HG03135 (cell line): Measurements from ENCODE around the gene IZUMO4.
"Not testable (repeated sequence)": the region's sequence is repeated elsewhere in the genome, so short reads cannot be mapped to it uniquely, and the experiment has no call there.

ENCODE experiments used
- ATAC-seq: cut with Tn5 transposase; IDR thresholded peaks from one replicate; pipeline ENCODE4 v1.9.1; 2021; ENCODE audit warnings: mild to moderate bottlenecking, moderate library complexity; ENCODE audit not compliant: unreplicated experiment

Gene IZUMO4

GRCh38 chr19:2122251-2122650 lies 25.5 kb downstream of the IZUMO4 start:
- ATAC-seq = no peak

DNA sequence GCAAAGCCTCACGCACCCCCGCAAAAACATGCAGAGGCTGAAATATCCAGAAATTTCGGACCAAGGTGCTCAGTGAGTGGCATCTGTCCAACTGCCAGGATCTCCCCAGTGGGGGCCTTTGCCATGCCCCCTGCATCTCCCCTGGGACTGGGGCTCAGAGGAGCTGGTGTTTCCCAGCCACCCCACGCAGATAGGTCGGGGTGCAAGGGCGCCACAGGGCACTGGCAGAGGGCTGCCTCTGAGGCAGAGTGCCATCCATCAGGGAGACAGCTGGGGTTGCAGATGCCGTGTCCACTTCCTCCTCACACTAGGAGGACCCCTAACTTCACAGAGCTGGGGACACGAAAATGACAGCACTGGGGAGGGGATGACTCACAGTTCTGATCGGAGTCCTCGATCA lies 26.3 kb downstream of the IZUMO4 start:
- no peak for ATAC-seq

- no peak for ATAC-seq
Measured at GRCh38 chr19:2123682-2124387, 27.1 kb downstream of the IZUMO4 start.

- no peak for ATAC-seq
Measured at GRCh38 chr19:2126879-2127518, 30.3 kb downstream of the IZUMO4 start.

DNA sequence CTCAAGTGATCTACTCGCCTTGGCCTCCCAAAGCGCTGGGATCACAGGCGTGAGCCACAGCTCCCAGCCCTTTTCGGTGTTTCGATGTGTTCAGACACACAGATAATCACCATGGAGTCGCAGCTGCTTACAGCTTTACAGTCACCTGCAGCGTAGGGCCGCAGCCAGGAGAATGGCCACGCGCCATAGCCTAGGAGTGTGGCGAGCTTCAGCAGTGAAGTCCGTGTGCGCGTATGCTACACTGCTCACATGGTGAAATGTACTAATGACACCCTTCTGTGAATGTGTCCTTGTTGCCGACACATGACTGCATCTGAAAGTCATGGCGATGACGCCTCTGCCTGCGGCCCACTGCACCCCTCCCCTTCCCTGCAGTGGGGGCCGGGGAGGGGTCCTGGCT lies 31.0 kb downstream of the IZUMO4 start:
- ATAC-seq = no peak

GRCh38 chr19:2128252-2128651 lies 31.5 kb downstream of the IZUMO4 start:
- not testable (repeated sequence) for ATAC-seq

GRCh38 chr19:2129022-2129421 lies 32.3 kb downstream of the IZUMO4 start:
- ATAC-seq = no peak

DNA sequence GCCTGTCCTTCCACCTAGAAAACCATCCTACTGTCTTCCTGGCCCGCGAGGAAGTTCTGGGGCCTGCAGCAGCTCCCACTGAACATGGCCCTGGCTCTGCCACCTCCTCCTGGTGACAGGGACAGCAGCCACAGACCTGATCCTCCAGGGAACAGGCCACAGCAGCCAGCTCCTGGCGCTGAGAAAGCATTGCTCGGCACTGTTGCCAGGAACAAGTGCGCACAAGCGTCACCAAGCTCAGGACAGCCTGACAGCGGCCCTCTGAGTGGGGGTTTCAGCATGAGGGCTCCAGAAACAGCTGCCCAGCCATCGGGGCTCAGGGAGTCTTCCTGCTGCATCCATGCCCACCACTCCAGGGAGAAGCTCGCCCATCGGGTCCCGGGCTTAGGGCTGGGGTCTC lies 32.8 kb downstream of the IZUMO4 start:
- no peak for ATAC-seq

DNA sequence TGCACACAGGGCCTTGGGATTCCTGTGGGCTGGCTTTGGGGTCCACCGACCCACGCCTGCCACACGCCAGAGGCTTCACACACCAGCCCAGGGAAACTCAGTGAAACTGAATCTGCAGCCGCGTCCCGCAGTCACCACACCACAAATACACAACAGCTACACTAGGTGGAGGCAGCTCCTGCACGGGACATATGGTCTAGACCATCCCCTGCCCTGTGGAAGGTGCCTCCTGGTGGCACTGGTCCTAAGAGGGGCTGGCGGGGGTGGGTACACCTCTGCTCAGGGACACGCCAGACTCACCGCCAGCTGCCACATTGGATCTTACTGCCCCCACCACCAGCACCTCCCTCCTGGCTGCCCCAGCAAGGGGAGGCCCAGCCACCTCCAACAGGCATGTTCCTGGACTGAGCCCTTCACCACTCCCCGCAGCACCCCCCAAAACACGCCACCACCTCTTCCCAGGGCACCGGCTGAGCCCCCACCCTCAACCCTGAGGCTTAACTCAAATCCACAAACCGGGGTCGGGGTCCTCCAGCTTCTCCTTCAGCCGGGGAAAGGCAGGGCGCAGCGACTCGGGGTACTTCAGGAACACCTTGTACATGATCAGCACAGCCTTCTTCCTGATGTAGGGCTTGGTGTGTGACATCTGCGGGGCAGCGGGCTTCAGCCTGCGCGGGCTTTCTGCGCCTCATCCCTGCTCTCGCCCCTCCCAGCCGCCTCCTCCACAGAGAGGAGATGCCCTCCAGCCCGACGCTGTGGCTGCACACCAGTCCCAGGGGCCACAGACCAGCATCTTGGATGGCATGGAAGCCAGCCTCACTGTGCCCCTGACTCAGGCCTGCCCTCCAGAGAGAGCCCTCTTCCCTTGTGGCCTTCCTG lies 33.4 kb downstream of the IZUMO4 start:
- ATAC-seq = no peak

DNA sequence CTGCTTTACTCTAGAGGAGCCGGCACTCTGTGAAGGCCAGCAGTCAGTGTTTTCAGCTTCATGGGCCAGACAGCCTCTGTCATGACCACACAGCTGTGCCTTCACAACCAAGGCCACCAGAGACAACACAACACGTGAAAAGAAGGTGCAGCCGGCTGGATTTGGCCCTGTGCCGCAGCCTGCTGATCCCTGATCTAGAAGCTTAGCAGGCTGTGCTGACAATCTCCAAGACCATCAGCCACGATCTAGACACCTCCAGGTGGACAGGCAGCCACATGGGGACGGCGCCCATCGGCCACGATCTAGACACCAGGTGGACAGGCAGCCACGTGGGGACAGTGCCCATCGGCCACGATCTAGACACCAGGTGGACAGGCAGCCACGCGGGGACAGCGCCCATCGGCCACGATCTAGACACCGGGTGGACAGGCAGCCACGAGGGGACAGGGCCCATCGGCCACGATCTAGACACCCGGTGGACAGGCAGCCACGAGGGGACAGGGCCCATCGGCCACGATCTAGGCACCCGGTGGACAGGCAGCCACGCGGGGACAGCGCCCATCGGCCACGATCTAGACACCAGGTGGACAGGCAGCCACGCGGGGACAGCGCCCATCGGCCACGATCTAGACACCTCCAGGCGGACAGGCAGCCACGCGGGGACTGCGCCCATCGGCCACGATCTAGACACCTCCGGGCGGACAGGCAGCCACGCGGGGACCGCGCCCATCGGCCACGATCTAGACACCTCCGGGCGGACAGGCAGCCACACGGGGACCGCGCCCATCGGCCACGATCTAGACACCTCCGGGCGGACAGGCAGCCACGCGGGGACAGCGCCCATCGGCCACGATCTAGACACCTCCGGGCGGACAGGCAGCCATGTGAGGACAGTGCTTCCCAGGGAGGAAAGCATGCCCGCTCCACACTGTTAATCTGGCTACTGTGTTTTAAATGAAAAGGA lies 34.6 kb downstream of the IZUMO4 start:
- not testable (repeated sequence) for ATAC-seq

DNA sequence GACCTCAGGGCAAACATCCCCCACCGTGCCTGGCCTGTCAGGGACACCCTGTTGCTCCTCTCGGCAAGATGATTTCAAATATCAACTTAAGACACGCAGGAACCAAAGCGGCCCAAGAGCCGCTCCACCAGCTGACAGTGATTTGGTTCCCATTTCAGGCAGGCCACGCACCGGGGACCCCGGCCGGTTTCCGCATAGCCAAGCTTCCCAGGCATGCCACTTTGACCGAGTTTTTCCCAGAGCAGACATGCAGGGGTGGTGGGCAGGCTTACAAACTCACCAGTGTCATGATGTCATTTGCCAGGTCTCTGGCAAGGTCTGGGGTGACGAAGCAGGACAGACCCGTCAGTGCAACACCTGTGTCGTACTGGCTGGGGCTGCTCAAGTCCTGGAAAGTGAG lies 35.5 kb downstream of the IZUMO4 start:
- no peak for ATAC-seq

- ATAC-seq = no peak
Measured at GRCh38 chr19:2132731-2133490, 36.2 kb downstream of the IZUMO4 start.

- ATAC-seq = no peak
Measured at GRCh38 chr19:2135474-2136402, 39.0 kb downstream of the IZUMO4 start.

- no peak for ATAC-seq
Measured at GRCh38 chr19:2136796-2137195, 40.1 kb downstream of the IZUMO4 start.

GRCh38 chr19:2138061-2138728 lies 41.5 kb downstream of the IZUMO4 start:
- ATAC-seq = no peak

DNA sequence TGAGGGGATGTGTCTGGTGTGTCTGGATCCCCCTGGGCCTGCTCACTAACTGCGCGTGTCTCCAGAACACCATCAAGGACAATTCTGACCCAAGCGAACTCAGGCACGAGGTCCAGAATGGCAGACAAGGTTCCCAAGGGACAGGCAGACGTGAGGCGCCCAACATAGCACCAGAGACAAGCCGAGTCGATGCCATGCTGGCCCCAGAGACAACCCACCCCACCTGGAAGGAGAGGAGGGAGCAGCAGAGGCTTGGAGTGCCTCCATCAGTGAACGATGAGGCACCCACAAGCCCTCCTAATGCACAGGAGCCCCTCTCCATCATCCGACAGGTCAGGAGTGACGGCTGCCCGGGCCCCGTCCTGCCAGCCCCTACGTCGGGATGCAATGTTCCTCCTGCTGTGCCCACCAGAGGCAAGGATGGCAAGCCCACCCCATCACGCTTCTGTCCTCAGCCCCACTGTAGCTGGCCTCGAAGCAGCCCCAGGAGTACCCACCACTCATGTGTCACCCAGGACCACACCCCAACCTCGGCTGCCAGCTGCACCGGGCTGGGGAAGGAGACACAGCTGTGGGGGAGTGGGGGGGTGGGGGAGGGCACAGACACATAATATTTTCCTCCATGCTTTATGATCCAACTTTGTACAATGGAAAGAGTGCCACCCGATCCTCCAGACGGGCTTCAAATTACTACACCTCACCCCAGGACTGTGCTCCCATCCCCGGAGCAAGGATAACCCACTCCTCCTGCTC lies 42.8 kb downstream of the IZUMO4 start:
- ATAC-seq = no peak

- no peak for ATAC-seq
Measured at GRCh38 chr19:2140138-2140569, 43.4 kb downstream of the IZUMO4 start.
